GM12875 (cell line): ENCODE data around the gene ZEB2.

Experiments used
- H3K4me3 ChIP-seq: one replicate; pipeline ENCODE4 v1.5.1; 2011; ENCODE audit warnings: low read depth, low read length, control low read depth
- CTCF ChIP-seq: IDR thresholded peaks from 2 replicates; pipeline ENCODE4 v1.5.1; 2011; ENCODE audit warnings: low read depth, mild to moderate bottlenecking, control low read depth, inconsistent platforms, low read length, moderate library complexity, borderline replicate concordance; ENCODE audit not compliant: insufficient read depth

Gene ZEB2

DNA sequence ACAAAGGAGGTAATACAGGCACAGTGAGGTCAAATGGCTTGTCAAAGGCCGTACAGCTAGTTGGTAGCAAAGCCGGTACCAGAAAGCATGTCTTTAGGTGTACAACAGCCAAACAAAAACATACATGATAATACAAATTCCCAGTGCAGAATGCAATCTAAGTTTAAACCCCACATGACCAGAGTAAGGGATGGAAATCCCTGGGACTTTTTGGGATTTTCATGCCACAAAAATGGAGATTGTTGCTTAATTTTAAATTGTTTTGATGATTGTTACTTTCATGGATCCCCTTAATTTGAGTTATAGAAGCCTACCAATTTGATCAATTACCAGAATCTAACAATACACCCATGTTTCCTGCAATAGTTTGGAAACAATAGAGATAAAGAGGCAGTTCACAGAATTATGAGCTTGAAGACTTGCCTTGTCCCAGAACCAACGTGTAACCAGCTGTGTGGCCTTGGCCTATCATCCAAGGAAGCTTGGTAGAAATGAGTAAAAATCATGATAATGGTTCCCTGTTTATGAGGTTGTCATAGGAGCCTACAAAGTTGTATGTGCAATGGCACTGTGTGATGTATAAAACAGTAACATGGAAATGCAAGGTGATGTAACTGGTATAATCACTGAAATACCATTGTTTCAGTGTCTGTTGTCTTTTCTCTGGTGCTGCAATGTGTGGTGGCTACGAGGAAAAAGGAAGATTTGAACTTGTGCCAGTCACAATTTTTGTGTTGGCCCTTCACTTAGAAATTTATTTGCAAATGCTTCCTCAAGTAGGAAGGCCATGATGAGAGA is 85.3 kb downstream of the ZEB2 start:
- H3K4me3 ChIP-seq, result no peak overlapping the region
- no peak for TF ChIP-seq CTCF

GRCh38 chr2:144432921-144433320 is 87.0 kb downstream of the ZEB2 start:
- no peak for TF ChIP-seq CTCF

GRCh38 chr2:144431998-144432397 is 87.9 kb downstream of the ZEB2 start:
- no peak for TF ChIP-seq CTCF
- H3K4me3 ChIP-seq, result no peak overlapping the region

More at GRCh38 chr2:144432921-144433320, 87.0 kb downstream of the ZEB2 start:
- H3K4me3 ChIP-seq, result no peak overlapping the region

DNA sequence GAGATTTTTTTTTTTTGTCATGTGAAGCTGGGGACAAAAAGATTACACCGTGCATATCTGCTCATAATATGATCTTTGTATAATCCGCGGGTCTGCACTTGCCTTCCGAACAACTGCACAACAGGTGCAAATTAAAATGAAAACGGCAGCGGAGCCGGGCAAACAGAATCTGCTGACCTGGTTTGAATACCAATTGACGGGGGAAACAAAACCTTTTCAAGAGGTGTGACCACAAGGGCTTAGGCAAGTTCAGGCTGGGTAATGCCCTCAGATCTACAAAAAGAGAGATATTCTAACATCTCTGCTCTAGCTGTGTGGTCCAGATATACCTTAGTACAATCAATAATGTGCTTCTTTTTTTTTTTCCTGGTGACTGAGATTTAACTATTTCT is 88.5 kb downstream of the ZEB2 start:
- no peak overlapping the region for H3K4me3 ChIP-seq
- no peak for TF ChIP-seq CTCF

- TF ChIP-seq CTCF, result no peak
- H3K4me3 ChIP-seq, result no peak overlapping the region
These were observed 89.1 kb downstream of the ZEB2 start for GRCh38 chr2:144430722-144431391.

- no peak for TF ChIP-seq CTCF
- H3K4me3 ChIP-seq, result no peak overlapping the region
These were observed 90.4 kb downstream of the ZEB2 start for GRCh38 chr2:144429396-144430112.

DNA sequence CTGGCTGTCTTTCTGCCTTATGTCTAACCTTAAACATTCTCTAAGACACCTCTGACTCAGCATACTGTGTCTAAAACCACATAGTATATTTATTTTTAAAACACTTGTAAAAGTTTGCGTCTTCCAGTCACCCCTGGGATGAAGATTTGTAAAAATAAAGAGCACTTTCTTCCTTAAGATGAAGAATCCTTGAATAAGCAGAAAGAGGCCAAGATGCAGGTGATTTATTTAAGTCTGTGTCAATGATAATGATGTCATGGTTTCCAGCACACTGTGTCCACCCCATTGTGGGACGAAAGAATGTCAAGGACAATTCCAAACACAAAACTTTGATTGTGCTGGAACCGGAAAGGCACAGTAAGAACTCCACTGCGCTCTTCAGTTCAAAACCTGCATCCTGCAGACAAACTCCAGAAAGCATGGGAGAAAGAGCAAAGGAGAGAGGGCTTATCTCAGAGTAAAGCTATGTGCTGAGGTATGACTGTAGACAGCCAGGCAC is 92.9 kb downstream of the ZEB2 start:
- H3K4me3 ChIP-seq, result no peak overlapping the region
- TF ChIP-seq CTCF, result no peak
